AG09319 (cell line): ENCODE data around the gene SLC6A11.

Experiments used
- DNase-seq: peaks from one replicate; pipeline ENCODE4 v3.0.0-alpha.2; 2010; ENCODE audit warnings: low read depth; ENCODE audit errors: extremely low read depth
- TF ChIP-seq, protein P1 (sequence below): IDR thresholded peaks from 2 replicates; pipeline ENCODE4 v1.5.1; 2011; ENCODE audit warnings: low read depth, mild to moderate bottlenecking, inconsistent platforms, low read length, moderate library complexity

The SLC6A11 gene

GRCh38 chr3:10952525-10952924 is 136.5 kb downstream of the SLC6A11 start:
- TF ChIP-seq, protein P1, sequence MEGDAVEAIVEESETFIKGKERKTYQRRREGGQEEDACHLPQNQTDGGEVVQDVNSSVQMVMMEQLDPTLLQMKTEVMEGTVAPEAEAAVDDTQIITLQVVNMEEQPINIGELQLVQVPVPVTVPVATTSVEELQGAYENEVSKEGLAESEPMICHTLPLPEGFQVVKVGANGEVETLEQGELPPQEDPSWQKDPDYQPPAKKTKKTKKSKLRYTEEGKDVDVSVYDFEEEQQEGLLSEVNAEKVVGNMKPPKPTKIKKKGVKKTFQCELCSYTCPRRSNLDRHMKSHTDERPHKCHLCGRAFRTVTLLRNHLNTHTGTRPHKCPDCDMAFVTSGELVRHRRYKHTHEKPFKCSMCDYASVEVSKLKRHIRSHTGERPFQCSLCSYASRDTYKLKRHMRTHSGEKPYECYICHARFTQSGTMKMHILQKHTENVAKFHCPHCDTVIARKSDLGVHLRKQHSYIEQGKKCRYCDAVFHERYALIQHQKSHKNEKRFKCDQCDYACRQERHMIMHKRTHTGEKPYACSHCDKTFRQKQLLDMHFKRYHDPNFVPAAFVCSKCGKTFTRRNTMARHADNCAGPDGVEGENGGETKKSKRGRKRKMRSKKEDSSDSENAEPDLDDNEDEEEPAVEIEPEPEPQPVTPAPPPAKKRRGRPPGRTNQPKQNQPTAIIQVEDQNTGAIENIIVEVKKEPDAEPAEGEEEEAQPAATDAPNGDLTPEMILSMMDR = no peak
- no peak for DNase-seq

DNA sequence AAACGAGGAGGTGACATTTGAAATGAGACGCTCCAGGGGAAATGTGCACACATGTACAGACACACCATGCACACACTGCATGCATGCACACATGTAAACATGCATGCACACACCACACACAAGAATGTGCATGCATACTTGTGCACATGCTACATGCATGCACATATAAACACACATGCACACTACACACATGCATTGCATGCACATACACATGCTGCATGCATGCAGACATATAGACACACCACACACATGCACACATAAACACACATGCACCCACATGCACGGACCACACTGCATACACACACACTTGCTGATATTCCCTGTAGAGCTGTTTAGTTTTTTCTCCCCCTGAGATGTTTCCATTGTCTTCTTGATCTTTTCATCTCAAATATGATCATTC is 138.7 kb downstream of the SLC6A11 start:
- TF ChIP-seq, protein P1 = no peak
- no peak for DNase-seq

- no peak for DNase-seq
- TF ChIP-seq, protein P1 = no peak
Measured at GRCh38 chr3:10955711-10956453, 139.9 kb downstream of the SLC6A11 start.

DNA sequence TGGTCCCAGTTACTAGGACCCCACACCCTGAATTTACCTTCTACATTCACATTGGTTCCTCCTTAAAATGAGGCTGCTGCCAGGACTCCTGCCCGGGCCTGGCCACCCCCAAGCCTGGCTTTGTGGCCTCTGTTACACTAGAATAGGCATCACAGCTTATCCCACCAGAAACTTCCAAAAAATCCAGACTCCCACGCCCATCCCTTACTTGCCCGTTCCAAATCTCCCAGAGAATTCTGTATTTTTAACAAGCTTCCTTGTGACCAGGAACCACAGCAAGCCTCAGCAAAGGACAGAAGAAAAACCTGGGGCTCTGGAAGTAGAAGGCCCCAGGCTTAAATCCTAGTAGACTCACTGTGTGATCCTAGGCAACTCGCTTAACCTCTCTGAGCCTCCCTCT is 140.5 kb downstream of the SLC6A11 start:
- TF ChIP-seq, protein P1 = no peak
- no peak for DNase-seq

DNA sequence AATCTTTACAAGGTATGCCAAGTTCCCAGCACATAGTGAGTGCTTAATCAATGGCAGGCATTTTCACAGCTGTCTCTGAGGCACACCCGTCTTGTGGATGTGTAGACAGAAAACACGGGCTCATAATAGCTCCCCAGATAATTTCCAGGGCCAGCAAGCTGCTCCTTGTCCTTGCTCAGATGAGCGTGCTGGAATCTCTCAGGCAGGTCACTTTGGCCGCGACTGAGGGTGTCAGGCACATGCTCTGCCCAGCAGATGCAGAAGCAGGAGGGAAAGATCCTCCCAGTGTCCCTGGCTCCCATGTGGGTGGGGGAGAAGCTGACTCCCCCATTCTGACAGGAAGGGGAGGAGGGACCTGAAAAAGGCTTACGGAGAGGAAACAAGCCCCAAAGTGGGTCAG is 141.0 kb downstream of the SLC6A11 start:
- no peak for DNase-seq
- TF ChIP-seq, protein P1 = no peak

GRCh38 chr3:10957976-10958749 is 142.1 kb downstream of the SLC6A11 start:
- TF ChIP-seq, protein P1 = no peak
- no peak for DNase-seq

GRCh38 chr3:10960255-10960654 is 144.2 kb downstream of the SLC6A11 start:
- TF ChIP-seq, protein P1 = no peak
- DNase-seq = no peak
